C4-2B (cell line): ENCODE measurements around the gene ARSJ.

Experiments used
- H3K27ac ChIP-seq: fragments of 450-650 bp; 2 replicates; pipeline ENCODE4 v1.5.1; 2017
- CTCF ChIP-seq: fragments of 450-650 bp; conservative IDR thresholded peaks from 2 replicates; pipeline ENCODE4 v1.5.1; 2017; ENCODE audit warnings: mild to moderate bottlenecking
- ZFX ChIP-seq: fragments of 450-650 bp; IDR thresholded peaks from 2 replicates; pipeline ENCODE4 v1.6.1; 2017

The ARSJ gene

DNA sequence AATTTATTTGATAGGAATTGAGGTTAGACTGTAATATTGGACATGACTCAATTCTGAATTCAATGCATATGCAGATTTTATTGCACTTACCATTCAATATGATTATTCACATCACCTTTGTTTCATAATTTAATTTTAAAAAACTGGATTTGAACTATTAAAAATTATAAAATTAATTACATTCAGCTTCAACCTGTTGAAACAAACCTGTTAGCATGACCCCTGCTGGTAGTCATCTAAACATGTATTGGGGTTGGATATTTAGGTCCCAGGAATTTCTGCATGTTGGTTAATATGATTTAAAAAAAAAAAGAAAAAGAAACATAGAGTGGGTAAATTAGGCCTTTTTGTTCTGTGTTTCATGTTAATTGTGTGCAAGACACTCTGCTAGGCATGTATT is 85.9 kb downstream of the ARSJ start:
- H3K27ac ChIP-seq = no peak overlapping the region
- TF ChIP-seq CTCF (peak; percentile 44), ZFX (no peak)

DNA sequence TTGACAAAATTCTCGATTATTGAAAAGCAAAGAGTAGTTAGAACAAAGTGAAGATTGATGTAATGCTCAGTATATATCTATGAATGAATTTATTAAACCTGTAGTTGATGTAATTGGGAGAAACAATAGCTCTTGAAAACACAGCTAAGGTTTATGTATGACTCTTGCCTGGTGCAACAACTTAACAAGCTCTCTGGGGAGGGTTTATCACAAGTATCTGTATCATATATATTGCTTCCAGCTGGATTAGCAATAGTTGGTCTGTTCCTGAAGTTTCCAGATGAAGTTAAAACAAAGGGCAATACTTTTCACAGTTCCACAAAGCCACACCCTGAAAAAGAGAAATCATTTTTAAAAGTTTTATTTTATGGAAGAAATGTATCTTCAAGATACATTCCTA is 91.4 kb downstream of the ARSJ start:
- TF ChIP-seq CTCF (no peak), ZFX (no peak)
- no peak overlapping the region for H3K27ac ChIP-seq

GRCh38 chr4:113885291-113885690 is 94.2 kb downstream of the ARSJ start:
- no peak overlapping the region for H3K27ac ChIP-seq
- TF ChIP-seq CTCF (no peak), ZFX (no peak)

DNA sequence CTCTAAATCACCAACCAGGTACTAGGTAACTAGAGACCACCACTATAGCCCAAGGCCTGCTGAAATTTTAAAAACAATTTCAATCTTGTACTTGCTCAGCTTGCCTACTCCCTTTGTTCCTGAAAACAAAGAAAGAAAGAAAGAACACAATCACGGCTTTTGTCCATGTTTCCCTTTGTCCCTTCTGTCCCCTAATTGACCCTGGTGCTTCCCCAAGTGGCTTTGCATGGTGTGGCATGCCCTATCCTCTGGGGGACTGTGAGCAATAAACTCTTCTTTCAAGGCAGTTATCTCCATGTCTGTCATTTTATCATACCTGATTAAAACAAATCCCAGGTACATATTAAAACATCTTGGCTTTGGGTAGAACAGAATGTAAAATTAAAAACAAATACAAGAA is 94.8 kb downstream of the ARSJ start:
- TF ChIP-seq ZFX (no peak), CTCF (no peak)
- no peak overlapping the region for H3K27ac ChIP-seq

- TF ChIP-seq ZFX = no peak
- H3K27ac ChIP-seq = no peak overlapping the region
These were observed 96.8 kb downstream of the ARSJ start for GRCh38 chr4:113882668-113883067.

DNA sequence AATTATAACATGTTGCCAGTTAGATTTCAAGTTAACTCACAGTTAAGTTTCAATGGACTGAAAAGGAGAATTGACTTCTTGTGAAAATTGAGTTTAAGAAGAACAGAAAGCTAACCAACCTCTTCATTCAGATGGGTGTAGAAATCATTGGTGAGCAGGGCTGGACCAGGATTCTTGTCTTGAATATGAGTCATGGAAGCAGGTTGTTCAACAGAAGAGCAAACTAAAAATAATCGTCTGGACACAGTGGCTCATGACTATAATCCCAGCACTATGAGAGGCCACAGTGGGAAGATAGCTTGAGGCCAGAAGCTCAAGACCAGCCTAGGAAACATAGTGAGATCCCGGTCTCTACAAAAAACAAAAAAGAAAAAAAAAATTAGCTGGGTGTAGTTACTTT is 98.2 kb downstream of the ARSJ start:
- H3K27ac ChIP-seq = no peak overlapping the region
- no peak for TF ChIP-seq CTCF
- no peak for TF ChIP-seq ZFX

- H3K27ac ChIP-seq = no peak overlapping the region
- TF ChIP-seq ZFX (no peak), CTCF (no peak)
These were observed 99.0 kb downstream of the ARSJ start for GRCh38 chr4:113880240-113881028.

DNA sequence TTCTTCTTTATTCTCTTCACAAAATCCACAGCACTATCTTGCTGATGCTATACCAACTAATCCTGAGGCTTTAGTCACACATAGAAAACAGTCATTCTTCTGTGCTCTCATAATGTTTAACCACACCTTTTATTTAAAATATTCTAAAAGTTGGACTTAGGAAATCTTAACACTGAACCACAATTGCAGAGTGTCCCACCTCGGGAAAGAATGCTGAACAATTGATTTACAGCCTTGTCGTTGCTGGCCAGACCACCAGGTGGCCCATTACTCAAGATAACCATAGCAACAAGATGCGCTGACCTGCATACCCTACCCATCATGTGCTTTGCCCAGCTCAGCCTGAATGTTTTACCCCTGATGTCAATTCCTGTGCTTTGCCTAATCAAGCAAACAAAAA is 100.8 kb downstream of the ARSJ start:
- no peak overlapping the region for H3K27ac ChIP-seq
- no peak for TF ChIP-seq ZFX
- peak; percentile 30 for TF ChIP-seq CTCF
